CD4-positive, alpha-beta T cell treated with Interleukin-17A for 1 hour (primary cell): ENCODE results near the gene CACNA2D4.

ENCODE experiments used
- DNase-seq: peaks from one replicate; pipeline ENCODE4 v3.0.0-alpha.2; 2020

Gene CACNA2D4

DNA sequence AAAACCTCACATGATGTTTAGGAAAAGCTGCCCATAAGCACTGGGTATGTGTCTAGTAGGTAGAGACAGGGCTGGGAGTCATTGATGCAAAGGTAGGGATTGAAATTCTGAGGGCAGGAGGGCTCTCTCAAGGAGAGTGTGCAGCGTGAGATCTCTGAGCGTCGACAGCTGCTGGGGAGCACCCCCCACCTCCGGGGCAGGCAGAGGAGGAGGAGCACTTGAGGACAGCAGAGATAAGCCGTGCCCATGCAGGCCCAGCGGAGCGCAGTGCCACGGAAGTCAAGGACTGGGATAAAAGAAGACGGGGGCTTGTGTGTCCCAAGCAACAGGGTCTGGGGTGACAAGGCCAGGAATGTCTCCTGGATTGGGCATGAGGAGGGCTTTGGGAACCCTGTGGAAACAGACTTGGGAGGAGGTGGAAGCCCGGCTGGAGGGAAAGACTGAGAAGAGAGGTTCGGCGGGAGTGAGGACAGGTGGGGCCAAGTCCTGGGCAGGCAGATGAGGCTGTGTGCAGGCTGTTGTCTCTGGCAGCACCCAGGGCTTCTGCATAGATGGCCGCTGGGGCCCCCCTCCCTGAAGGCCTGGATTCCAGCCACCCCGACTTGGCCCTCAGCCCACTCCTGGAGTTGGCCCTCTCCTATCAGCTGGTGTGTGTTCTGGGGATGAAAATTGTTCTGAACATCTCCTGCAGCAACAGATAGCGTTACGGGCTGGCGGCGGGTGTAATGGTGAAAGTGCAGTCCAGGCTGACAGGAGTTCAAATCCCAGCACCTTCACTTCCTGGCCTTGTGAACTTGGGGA lies 1.9 kb downstream of the CACNA2D4 start:
- DNase-seq = no peak

DNA sequence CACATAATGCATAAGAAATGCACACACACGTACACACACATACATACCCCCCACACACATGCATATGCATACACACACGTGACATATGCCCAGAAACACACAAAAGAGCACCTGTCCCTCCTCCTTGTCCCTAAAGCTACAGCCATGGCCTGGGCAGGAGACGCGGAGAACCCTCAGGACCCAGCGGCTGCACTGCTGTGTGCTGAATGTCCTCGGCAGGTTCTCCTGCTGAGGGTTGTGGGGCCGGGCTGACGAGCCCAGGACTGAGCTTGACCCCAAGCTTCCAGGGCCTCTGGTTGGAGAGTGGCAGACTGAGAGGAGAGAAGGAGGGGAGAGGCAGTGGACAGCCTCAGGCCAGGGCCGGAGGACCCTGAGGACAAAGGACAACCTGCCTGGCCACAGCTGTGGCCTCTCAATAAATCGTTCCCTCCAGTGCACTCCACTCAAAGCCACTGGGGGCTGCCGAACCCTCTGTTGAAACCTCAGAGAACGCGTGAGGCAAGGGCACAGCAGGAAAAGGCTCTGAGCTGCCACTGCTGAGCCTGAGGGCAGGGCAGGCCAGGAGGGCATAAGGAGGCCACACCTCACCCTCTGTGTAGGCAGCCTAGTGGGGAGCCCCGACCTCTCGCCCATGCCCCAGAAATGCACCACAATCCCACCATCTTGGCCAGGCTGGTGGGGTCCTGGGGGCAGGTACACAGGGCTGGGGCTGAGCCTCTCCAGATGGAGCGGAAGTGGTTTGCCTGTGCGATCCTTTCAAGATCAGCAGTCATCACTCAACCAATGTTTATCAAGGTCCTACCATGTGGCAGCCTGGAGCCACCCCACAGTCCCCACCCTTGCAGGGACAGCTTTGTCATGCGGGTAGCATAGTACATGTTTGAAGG lies 3.1 kb downstream of the CACNA2D4 start:
- DNase-seq = peak; percentile 43

DNA sequence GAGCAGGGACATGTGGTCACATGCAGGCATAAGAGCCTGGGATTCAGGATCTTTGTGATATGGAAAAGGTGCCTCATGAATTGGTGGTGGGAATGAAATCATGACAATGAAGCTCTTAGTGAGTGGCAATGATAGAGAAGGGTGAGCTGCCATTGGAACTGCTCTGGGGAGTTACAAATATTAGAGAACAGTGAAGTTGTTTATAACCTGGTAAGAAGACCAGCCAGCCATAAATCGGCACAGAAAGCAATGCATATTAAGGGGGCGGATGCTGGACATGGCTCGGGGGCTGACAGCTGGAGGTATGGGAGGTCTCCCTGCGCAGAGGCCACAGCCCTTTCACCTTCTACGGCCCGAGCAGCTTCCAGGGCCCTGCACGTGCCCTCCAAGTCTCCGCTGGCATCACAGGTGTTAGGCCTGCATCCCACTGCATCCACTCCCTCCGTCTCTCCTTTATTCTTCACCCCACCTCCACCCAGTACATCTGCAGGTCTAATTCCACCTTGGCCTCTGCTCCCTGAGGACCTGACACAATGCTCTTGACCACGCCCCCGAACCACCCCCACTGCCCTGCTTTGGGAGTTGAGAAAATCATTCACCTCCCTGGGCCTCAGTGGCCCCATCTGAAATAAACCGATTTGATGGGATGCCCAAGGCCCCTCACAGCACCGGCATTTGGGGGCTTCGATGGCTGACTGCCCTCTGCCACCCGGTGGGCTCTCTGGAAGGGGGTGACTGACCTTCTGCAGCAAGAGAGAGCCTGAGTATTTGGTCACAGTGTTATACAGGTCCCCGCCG lies 4.1 kb downstream of the CACNA2D4 start:
- DNase-seq = no peak

DNA sequence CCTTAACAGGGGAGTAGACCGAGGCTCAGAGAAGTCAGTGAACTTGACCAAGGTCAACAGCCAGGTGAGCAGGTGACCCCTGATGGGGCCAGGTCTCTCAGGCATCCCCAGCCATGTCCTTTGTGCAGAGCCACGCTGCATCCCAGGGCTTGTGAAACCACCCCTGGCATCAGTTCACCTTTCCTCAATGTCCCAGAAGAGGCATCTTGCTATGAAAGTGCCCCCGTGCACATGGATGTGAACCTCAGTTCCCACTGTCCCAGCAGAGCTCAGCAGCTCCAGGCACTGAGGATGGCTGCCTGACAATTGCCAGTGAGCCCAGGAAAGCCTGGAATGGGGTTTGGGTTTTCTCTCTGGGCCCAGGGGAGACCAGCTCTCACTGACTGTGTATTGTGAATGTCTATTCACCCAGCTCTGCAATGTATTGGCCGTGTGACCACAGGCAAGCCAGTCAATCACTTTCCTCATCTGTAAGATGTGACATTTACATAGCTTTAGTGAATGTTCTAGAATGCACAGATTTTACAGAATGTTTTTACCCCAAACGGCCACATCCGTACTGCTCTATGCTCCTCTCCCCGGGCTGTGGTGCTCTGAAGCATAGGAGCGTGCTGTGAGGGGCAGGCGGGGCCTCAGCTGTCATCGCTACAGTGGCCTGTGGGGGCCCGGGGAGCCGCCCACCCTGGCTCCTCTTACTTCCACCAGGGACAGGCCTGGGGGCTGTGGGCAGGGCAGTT lies 4.9 kb downstream of the CACNA2D4 start:
- no peak for DNase-seq

DNA sequence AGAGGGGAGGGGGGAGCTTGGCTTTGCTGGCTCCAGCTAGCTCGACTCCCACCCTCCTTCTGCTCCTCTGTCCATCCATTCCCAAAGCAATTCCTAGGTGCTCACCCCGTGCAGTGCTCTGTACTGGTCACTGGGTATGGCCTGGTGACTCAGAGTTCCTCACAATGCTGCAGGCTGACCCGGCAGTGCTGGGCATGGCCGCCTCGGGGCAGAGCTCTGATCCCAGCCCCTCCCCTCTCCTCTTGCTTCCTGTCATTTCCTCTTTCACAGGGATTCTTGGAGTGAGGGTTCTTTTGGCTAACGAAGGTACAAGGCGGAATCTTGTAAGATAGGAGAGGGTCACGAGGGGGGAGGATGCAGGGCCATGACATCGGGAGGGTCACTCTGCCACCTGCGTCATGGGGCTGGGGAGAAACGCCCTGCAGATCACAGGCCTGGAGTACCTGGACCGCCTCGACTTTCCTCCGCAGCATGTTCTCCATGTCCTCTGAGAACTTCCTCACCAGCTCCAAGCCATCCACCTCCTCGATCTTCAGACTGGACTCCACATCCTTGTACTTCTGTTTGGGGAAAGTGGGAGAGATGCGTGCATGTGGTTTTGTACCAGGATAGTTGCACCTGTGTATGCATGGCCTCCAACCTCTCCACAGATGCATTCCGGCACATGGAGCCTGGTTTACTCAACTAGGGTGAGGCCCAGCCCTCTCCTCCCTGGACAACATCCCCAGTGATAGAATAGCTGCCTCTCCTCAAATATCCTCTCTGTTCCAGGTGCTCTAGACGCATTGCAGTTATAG lies 5.7 kb downstream of the CACNA2D4 start:
- DNase-seq = no peak

DNA sequence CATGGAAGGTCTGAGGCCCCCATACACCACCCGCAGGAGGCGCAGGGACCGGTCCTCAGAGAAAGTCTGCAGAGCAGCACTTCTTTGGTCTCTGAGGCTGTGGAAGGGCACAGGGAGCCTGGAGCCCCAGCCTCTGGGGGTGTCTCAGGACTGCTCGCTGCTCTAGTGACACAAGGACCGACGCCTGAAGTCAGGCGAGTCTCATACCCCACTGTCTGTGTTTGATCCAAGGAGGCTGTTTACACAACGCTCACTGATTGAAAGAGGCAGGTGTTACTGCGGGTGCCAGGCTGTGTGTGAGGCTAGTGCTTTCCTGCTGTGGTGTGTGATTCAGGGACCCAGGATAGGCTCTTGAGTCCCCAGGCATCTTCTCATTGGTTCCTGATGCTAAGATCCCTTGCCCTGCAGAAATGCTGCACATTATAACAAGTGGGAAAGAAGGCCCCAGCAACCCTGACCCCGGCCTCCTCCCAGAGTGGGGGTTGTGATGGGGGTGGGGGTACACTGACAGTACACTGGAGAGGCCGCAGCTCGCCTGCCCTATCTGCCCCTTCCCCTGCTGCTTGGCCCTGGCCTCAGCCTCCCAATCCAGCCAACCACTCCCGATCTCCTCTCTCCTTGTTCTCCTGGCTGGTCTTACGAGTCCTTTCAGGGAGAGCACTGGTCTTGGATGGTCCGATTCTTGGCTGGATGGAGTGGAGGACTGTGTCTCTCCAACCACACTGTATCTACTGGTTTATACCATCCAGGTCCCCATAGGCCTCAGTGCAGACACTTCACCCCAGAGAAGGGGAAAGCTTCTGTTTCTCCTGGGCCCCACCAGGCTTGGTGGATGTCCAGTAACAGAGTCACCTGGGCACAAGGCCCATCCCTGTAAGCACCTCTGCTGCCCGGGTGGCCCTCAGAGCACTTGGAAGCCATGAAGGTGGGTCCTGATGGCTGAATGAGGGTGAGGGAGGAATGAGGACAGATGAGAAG lies 6.6 kb downstream of the CACNA2D4 start:
- DNase-seq = no peak

DNA sequence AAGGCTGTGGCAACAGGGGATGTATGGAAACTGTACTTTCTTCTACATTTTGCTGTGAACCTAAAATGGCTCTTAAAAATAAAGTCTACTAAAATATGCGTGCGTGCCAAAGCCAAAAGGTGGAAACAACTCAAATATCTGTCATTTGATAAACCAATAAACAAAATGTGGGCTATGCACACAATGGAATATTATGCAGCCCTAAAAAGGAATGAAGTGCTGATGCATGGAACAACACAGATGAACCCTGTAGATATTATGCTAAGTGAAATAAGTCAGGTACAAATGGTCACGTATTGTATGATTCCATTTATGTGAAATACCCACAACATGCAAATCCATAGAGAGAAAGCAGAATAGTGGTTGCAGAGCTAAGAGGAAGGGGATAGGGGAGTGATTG lies 8.0 kb downstream of the CACNA2D4 start:
- DNase-seq = no peak

DNA sequence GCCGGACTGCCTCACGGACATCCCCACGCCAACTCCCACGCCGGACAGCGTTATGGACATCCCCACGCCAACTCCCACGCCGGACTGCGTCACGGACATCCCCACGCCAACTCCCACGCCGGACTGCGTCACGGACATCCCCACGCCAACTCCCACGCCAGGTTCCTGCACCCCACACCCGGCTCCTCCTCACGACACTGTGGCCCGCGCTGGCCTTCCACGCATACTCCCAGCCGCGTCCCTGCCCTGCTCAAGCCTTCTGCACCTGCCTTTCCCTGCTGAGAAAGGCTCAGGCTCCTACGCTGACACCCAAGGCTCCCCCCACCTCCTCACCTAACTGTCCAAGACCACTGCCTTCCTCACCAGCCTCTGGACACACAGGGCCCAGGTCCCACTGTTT lies 9.7 kb downstream of the CACNA2D4 start:
- no peak for DNase-seq

DNA sequence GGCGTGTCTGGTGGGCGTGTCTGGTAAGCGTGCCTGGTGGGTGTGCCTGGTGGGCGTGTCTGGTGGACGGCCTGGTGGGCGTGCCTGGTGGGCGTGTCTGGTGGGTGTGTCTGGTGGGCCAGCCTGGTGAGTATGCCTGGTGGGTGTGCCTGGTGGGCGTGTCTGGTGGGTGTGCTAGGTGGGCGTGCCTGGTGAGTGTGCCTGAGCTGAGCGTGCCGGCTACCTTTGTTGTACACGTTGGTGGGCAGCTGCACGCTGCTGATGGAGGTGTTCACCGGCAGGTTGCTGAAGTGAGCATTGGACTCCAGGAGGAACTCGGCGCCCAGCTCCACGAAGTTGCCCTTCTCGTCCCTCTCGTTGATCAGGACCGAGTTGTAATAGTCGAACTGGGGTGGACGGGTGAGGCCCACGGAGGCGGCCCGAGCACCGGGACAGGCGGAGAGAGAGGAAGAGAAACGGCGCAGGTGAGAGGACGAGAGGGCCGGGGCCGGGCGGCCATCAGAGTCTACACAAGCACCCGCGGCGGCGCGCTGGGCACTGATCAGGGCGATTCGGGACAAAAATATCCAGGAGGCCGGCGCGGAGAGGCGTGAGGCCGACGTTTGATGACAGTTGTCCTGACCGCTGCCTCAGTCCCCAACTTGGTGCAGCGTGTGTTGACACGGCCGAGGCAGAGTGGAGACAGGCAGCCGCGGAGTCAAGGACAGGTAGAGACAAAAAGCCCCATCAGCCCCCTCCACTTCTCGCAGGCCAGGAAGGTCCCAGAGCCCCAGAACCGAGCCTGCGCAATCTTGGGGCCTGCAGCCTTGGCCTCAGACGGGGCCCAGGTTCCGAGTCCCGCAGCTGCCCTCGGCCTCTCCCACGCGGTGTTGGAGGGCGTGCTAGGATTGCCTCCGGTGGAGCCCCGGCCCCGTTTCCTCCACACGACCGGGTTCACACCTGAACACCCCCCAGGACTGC lies 10.5 kb downstream of the CACNA2D4 start:
- DNase-seq = peak; percentile 39

DNA sequence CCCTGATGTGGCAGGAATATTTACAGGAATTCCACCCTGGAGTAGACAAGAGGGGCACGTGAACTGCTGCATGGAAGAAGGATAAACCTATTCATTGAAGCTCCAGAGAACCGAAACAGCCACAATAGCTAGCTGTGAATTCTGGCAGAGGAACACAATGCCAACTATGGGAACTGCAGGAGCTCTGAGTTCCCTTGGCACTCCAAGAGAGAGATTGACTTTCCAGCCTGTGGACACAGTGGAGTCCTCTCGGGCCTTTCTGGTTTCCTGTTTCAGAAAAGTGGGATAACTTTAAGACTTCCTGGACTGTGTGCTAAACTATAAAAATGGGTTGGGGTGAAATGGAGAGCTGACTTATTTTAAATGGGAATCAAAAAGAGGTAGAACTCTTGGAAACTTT lies 11.9 kb downstream of the CACNA2D4 start:
- no peak for DNase-seq

DNA sequence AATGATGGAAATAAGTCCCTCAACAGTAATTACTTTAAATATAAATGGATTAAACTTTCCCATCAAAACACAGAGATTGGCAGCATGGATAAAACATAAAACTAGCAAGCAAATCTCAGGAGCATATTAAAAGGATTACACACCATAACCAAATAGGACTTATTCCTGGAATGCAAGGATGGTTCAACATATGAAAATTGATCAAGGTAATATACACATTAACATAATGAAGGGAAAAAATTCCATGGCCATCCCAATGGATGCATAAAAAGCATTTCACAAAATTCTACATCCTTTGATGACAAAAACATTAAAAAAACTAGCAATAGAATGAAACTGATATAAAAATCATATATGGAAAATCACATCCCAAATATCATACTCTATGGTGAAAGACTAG lies 13.6 kb downstream of the CACNA2D4 start:
- no peak for DNase-seq

DNA sequence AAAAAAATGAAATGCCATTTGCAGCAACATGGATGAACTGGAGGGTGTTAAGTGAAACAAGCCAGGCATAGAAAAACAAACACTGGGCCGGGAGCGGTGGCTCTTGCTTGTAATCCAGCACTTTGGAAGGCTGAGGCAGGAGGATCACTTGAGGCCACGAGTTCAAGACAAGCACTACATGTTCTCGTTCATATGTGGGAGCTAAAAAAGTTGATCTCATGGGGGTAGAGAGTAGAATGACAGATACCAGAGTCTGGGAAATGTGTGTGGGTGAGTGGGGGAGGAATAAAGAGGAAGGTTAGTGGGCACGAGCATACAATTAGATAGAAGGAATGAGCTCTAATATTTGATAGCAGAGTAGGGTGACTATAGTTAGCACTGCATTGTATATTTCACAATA lies 21.5 kb downstream of the CACNA2D4 start:
- DNase-seq = no peak

DNA sequence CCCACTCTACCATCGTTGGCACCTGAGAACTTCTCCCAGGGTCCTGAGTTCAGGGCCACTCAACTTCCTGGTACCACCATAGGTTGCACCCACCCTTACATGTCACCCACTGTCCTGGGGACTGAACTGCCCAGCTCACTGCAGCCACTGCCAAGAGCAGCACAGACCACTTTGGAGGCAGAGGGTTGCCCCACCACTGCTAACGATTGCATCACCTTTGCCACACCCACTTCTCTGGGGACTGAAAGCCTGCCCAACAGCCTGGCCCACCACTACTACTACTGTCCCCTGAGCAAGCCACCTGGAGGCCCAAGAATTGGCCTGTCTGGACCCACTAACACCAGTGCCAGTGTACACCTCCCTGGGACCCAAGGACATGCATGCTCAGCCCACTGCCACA lies 27.6 kb downstream of the CACNA2D4 start:
- no peak for DNase-seq

DNA sequence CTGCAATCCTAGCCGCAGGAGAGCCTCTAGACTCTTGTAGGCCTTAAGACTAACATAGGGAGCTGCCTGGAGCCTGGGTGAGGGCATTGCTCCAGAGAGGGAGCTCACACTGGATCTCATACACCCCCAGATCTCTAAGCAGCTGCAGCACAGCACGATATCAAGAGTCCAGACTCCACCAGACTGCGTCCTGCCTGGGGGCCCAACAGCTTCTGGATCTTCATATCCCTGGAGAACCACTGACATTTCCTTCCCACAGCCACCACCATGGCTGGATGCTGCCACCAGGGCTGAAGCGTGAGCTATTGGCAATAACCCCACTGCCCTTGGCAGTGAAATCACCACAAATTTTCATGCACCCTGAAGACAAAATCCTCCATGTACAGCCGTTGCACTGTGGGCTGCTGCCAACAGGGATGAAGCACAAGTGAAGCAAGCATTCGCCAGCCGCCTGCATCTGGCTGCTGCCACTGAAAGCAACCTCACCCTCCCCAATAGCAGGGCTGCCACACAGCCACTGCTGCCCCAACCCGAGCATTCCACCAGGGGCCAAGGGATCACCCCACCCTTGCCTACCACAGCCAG lies 28.2 kb downstream of the CACNA2D4 start:
- no peak for DNase-seq

DNA sequence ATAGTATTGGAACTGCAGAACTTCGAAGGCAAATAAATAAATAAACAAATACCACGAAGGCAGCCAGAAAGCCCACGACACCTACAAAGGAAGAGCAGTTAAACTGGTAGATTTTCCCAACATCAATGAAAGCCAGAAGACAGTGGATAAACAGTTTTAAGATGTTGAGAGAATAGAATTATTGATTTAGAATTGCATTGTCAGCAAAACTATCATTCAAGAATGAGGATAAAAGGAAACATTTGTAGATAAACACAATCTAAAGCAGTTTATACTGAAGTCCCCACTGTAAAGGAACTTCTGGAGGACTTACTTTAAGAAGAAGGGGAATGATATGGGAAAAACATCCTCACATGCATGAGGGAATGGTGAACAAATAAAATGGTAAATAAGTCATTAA lies 29.5 kb downstream of the CACNA2D4 start:
- no peak for DNase-seq

DNA sequence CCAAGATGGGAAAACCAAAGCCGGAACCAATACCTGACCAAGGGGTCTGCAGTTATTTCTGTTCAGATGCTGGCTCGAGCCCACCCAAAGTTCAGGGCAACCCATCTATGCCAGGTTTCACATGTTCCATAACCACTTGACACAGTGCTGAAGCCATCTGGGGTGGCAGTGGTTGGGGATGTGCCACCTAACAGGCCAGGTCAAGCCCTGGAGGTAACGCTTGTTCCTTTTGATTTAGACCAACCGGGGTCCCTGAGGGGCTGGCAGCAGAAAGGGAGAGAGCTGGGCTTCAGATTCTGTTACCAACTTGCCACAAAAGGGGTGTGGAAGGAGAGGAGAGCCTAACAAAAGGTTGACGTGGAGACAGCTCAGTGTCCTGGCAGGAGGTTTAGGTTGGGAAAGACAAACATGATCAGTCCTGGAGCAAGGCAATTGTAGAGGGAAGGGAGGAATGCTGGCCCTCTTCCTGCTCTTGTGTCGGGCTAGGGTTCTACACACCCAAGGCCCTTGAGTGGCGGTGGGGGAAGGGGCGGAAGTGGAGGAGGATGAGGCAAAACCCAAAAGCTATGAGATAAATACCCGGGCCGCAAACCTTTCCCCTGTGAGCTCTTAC lies 31.9 kb downstream of the CACNA2D4 start:
- no peak for DNase-seq

DNA sequence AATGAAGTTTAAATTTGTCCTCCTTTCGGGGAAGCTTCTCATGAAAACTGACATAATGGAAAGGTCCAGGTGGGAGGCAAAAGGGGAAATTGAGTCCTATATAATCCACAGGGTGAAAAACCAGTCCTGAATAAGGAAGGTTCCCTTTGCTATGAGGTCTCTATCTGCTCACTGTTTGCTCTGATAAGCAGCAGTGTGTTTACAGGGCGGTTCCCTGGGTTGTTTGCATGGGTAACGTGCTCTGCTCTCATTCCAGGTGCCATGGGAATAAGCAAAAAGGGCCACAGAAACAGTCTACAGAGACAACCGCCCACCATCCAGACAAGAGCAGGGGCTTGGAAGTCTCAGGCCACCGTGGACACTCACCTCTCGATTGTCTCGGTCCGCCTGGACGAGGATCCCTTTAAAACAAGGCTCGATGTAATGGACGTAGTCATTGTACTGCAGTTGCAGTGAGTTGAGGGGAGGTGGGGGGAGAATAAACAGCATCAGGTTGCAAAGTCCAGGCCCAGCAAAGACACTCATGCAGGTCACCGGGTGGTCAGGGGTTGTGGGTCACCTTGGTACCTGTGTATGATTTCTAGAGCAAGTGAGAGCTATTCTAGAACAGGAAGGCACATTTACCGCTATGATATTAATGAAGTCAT lies 32.7 kb downstream of the CACNA2D4 start:
- DNase-seq = no peak

DNA sequence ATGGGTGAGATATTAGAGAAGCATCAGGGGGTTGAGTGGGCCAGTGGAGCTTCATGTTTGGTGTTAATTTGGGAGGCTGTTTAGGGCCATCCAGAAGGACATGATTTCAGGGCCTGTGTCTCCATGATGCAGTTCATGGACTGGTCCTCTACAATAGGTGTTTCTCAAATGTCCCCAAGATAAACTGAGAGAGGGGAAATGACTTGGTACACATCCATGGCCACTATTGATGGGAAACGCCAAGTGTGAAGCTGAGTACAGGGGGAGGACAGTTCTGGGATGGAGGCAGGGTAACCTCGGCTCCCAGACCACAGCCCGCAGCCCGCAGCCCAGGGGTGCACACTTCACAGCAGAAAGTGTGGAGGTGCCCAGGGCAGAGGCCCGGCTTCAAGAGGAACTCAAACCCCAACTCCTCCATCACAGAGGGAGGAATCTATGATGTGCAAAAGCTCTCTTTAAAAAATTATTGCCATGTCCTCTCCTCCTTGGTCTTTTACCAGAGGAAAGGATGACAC lies 33.3 kb downstream of the CACNA2D4 start:
- no peak for DNase-seq
